GM21529 (cell line): ENCODE results near the gene FOXP1.

Experiments used
- ATAC-seq: cut with Tn5 transposase; IDR thresholded peaks from one replicate; pipeline ENCODE4 v1.9.1; 2021; ENCODE audit not compliant: unreplicated experiment

Gene FOXP1

GRCh38 chr3:71070497-71071463 is 512.7 kb downstream of the FOXP1 start:
- ATAC-seq, result no peak

DNA sequence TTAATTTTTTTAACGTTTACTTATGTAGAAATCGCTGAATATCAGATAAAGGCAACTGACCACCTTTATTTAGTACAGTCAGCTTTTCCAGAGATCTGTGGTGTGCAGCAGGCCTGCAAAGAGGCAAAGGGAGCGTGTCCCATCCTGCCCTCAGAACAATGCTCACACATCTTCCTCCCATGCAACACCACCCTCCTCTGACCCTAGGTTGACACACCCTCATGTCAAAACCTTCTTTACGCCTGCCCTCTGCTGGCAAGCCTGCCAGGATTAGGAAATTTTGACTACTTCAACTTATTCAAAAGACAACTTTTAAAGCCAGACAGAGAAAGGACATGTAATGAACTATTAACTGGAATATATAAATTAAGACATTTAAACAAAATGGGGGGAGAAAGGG is 513.7 kb downstream of the FOXP1 start:
- no peak for ATAC-seq

GRCh38 chr3:71067977-71068654 is 515.4 kb downstream of the FOXP1 start:
- no peak for ATAC-seq

GRCh38 chr3:71066849-71067261 is 516.7 kb downstream of the FOXP1 start:
- no peak for ATAC-seq

DNA sequence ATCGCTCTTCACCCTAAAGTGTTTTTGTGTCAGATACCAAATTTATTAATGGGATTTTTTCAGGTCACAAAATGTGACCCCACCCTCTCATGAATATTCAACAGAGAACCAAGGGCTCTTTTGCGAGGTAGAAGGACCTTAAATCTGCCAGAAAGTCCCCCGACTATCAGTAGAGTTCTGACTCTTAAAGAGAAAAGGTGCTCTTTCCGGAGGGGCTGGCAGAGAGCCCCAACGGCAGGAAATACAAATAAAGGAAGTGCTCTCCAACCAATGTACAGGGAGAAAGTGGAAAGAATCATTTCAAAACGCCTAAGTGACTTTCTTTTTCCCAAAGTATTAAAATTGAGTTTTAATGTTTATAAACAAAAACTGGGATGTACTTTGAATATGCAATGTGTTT is 517.2 kb downstream of the FOXP1 start:
- no peak for ATAC-seq

GRCh38 chr3:71065764-71066013 is 517.8 kb downstream of the FOXP1 start:
- ATAC-seq, result no peak

GRCh38 chr3:71064956-71065763 is 518.4 kb downstream of the FOXP1 start:
- ATAC-seq, result peak; percentile 19

- peak; percentile 44 for ATAC-seq
Measured at GRCh38 chr3:71064291-71064955, 519.1 kb downstream of the FOXP1 start.

- no peak for ATAC-seq
Measured at GRCh38 chr3:71063773-71064290, 519.7 kb downstream of the FOXP1 start.

DNA sequence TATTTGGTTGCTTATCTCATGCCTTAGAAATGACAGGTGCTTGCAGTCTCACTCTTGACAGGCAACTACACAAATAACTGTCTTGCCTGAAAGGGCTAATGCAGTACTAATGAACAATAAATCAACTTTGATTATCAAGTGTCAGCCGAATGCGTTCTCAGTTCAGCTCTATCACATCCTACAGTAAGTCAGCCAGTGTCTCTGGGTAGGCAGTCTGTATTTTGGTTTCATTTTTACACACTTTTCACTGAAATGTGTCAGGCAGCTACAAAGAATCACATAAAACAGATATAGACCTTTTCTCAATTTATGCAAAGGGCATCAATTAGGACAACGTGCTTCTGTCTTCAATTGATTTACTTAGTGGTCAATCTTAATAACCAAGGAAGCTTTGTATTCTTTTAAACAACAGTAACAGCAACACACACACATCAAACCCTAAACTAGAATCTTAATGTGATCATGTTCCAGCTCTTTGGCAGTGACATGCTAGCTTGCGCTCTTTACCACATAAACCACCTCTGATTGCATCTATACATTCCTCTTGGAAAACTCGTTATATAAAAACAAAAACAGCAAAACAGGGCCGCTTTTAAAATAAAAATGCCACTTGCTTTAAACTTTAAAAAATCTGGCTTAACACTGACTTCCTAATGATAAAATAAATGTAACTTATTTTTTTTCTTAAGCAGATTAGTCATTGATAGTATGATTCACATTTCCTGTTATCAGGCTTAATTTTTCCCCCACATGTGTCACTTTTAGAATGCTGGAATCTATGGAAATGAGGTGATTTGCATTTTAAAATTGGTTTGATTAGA is 520.4 kb downstream of the FOXP1 start:
- ATAC-seq, result no peak

DNA sequence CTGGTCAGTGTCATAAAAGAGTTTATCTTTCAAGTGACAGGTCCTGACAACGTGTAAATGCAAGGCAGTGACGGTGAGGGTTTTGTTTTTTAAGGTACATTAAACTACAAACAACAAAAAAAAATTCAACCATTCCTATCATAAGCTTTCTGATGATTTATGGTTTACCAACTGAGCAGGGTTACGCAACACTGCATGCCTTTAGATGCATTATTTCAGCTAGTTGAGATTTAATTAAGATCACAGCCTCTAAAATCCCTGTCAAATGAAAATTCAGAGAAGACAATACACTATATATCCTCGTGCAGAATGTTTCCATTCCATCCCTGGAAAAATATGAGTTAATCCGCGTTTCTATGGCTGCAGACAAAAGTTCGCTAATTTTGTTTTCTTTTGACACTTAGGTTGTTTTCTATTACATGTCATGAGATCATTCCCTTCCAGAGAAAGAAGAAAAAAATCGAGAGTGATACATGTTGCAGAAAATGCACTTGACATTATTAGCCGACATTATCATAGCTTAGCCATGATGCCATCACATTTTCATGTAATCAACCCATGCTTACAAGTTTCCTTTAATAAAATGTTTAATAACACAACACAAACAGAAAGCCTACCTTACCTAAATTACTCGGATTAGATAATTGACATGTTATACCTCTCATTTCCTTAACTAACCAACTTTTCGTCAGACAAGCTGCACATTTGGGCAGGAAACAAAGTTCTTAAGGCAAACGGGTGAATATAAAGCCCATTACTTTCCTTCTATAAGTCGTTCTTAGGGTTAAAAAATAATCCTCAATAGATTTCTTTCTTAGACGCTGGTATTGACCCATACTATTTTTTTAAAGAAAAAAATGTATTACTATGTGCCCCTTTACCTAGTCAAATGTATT is 521.2 kb downstream of the FOXP1 start:
- ATAC-seq, result no peak

- no peak for ATAC-seq
Measured at GRCh38 chr3:71061581-71061980, 521.9 kb downstream of the FOXP1 start.

DNA sequence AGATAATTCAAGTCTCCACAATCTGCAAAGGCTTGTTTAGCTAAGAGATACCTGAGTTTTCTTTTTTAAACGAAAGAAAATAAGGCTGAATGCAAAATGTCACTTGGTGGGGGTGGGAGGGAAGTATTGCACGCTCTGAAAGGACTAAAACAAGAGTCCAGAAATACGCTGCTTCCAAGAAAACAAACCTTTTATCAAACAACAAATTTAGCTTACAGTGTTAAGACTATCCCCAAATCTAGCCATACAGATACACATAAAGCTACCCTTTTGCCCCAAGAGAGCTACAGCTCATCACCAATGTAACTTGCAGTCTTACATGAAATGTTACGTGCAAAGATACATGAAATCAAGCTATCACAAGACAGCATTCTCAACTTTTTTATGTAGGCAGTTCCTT is 522.5 kb downstream of the FOXP1 start:
- no peak for ATAC-seq

GRCh38 chr3:71060536-71060935 is 523.0 kb downstream of the FOXP1 start:
- ATAC-seq, result no peak

DNA sequence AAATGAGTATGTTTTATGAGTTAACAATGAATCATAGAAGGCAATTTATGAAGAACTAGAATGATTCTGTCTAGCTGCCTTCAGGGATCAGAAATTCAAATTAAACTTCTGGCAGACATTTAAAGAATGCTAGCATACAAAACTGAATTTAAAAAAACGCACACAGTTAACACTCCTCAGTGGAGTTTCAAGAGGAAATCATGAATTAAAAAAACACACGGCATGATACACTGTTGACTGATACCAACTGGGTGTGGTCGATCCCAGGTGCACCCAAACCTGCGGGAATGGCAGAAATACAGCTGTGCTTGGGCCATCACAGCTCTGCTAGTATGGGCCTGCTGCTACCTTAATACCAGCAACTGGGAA is 526.0 kb downstream of the FOXP1 start:
- no peak for ATAC-seq

DNA sequence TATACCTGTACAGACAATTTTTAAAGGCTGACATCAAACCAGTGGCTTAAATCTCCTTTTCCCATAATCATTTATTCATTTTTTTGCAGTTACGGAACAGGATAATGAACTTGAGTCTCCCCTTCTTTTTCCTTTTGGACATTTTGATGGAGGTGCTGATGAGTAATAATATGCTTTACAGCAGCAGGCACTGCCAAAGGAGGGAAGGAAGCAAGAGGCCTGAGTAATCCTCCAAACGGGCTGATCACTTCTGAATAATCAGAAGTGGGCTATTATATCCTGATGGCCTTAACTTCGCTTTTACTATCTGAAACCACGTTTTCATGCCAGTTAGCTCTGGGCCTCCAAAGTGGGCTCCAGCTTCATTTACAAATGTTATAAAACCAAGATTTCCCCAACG is 527.2 kb downstream of the FOXP1 start:
- ATAC-seq, result no peak

- no peak for ATAC-seq
Measured at GRCh38 chr3:71055257-71056001, 528.1 kb downstream of the FOXP1 start.

DNA sequence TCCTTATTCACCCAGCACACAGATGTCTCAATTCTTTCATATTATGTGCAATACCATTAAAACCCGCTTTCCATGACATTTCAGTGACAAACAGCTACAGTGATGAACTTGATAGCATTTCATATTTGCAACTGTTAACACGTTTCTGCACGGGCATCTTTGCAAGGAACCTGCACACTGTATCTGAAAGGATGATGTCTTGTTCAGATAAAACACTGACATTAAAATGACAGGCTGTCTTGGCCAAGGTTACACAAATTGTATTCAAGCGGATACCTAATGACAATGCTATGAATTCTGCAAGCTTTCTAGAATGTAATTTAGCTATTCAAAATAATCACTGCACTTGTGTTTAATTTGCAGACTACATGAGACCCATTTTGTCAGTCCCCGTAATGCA is 529.2 kb downstream of the FOXP1 start:
- no peak for ATAC-seq
